Endothelial cell of umbilical vein (primary cell): ENCODE results near the gene SNHG17. TPM values are rescaled to one million over a fixed set of nuclear protein-coding genes. Genes with fewer than 3 reads are reported as not detected.

Source experiments
- BruUV-seq: library from RNA; stranded (reverse); fragments of 400-500 nt; replicated peaks from 2 replicates; lab custom pipeline; 2021; lab: Mats Ljungman, UMichigan
- CTCF ChIA-PET: fragments of 300-600, 350-600 bp; sonication (Branson Sonifier 250); formaldehyde crosslinking; loops from one replicate; lab custom pipeline; 2021; ENCODE audit warnings: antibody characterized with exemption, inconsistent platforms; lab: Charles Lee
- POLR2A ChIA-PET: fragments of 300-600, 350-600 bp; sonication (Branson Sonifier 250); formaldehyde crosslinking; loops from one replicate; lab custom pipeline; 2021; ENCODE audit warnings: antibody characterized with exemption, inconsistent platforms; lab: Charles Lee
- DNase-seq: peaks from one replicate; pipeline ENCODE4 v3.0.0-alpha.2; 2011; ENCODE audit warnings: low read depth, low spot score
- FAIRE-seq: peaks from 2 replicates; lab custom pipeline; 2011; peaks lifted over from hg19 to GRCh38; lab: Jason Lieb, UNC
- H2AFZ ChIP-seq: 2 replicates; pipeline ENCODE4 v1.6.0; 2012; ENCODE audit warnings: low read depth, low read length, control low read depth, inconsistent platforms
- H3K27ac ChIP-seq: 2 replicates; pipeline ENCODE4 v1.5.1; 2011; ENCODE audit warnings: low read depth, mild to moderate bottlenecking, control low read depth, low read length, moderate library complexity; ENCODE audit not compliant: insufficient read depth
- H3K27me3 ChIP-seq, 2 experiments: 2 replicates each; pipeline versions ENCODE4 v1.6.0 to v1.6.1; 2011; ENCODE audit warnings: low read length in 2 of 2, mixed read lengths in 1 of 2; ENCODE audit not compliant: control insufficient read depth in 2 of 2, insufficient read depth in 2 of 2
- H3K36me3 ChIP-seq, 2 experiments: 2 replicates in 1 of 2; 3 replicates in 1 of 2; pipeline ENCODE4 v1.5.1; 2011; ENCODE audit warnings: low read length in 2 of 2, mild to moderate bottlenecking in 1 of 2, moderate library complexity in 1 of 2; ENCODE audit not compliant: control insufficient read depth in 2 of 2, insufficient read depth in 2 of 2; ENCODE audit errors: extremely low read depth in 1 of 2
- H3K4me1 ChIP-seq: 3 replicates; pipeline ENCODE4 v1.5.1; 2011; ENCODE audit warnings: mild to moderate bottlenecking, low read length; ENCODE audit not compliant: control insufficient read depth, insufficient read depth; ENCODE audit errors: extremely low read depth
- H3K4me2 ChIP-seq: 2 replicates; pipeline ENCODE4 v1.6.1; 2011; ENCODE audit warnings: low read length, control low read depth, mixed read lengths; ENCODE audit not compliant: insufficient read depth
- H3K4me3 ChIP-seq, 3 experiments: fragments of 200-600 bp in 1 of 3; sonication (generic), shearing (Covaris generic) in 1 of 3; replicated peaks in 1 of 3; 2 replicates each; pipeline ENCODE4 v1.5.1; 2011 to 2016; ENCODE audit warnings: control low read depth in 3 of 3, low read length in 3 of 3, mild to moderate bottlenecking in 2 of 3, inconsistent platforms in 1 of 3, low read depth in 1 of 3, moderate library complexity in 1 of 3; ENCODE audit not compliant: insufficient read depth in 1 of 3
- H3K79me2 ChIP-seq: 2 replicates; pipeline ENCODE4 v1.6.0; 2012; ENCODE audit warnings: low read length, inconsistent platforms; ENCODE audit not compliant: control insufficient read depth, insufficient read depth
- H3K9ac ChIP-seq: replicated peaks from 2 replicates; pipeline ENCODE3; 2011; ENCODE audit warnings: low read length, control low read depth; ENCODE audit not compliant: insufficient read depth; ENCODE audit errors: extremely low read depth
- H3K9me1 ChIP-seq: replicated peaks from 3 replicates; pipeline ENCODE4 v1.6.0; 2011; ENCODE audit warnings: mild to moderate bottlenecking, low read length; ENCODE audit not compliant: control insufficient read depth, insufficient read depth; ENCODE audit errors: extremely low read depth
- H3K9me3 ChIP-seq: replicated peaks from 2 replicates; pipeline ENCODE4 v1.5.1; 2012; ENCODE audit warnings: low read length, inconsistent platforms; ENCODE audit not compliant: control insufficient read depth, insufficient read depth
- H4K20me1 ChIP-seq: replicated peaks from 2 replicates; pipeline ENCODE3; 2011; ENCODE audit warnings: mild to moderate bottlenecking, low read length; ENCODE audit not compliant: control insufficient read depth, insufficient read depth; ENCODE audit errors: extremely low read depth
- GATA2 ChIP-seq: IDR thresholded peaks from 2 replicates; pipeline ENCODE4 v1.7.0; 2011; ENCODE audit warnings: low read depth, mild to moderate bottlenecking, moderate library complexity, mixed read lengths, low read length; ENCODE audit not compliant: insufficient read length, insufficient read depth
- JUN ChIP-seq: IDR thresholded peaks from 2 replicates; pipeline ENCODE4 v1.6.1; 2011; ENCODE audit warnings: borderline replicate concordance, low read depth; ENCODE audit not compliant: insufficient read length, insufficient read depth
- POLR2A ChIP-seq: IDR thresholded peaks from 2 replicates; pipeline ENCODE4 v1.6.1; 2012; ENCODE audit warnings: low read depth, mild to moderate bottlenecking, control low read depth, low read length
- dilution Hi-C: fragments of 300-500 bp; cut with MboI; formaldehyde crosslinking; loops from one replicate; pipeline ENCODE4 v1.15.0; 2019; ENCODE audit warnings: low sequenced_read_pairs; ENCODE audit not compliant: extremely low pct_ligation_motif_present
- intact Hi-C: fragments of 100-400 bp; cut with micrococcal nuclease; formaldehyde crosslinking; loops from one replicate; pipeline ENCODE4 v1.10.0; 2022
- polyA plus RNA-seq, 4 experiments: library from polyadenylated mRNA; depleted of rRNA in 3 of 4; stranded (reverse) in 3 of 4; unstranded in 1 of 4; fragments of >200 nt; gene quantifications; 2 replicates each; pipeline versions ENCODE4 v1.2.1 to v1.2.3, GENCODE V29; 2011 to 2012; ENCODE audit warnings: missing spikeins in 1 of 4
- total RNA-seq: library from RNA; stranded (reverse); gene quantifications from 2 replicates; pipeline ENCODE4 v1.2.3, GENCODE V29; 2021
- TF ChIP-seq, protein P1 (sequence below), 2 donors: IDR thresholded peaks; 1 replicate in 1 of 2; 2 replicates in 1 of 2; pipeline ENCODE4 v1.5.1; 2011; ENCODE audit warnings: low read length in 2 of 2, mild to moderate bottlenecking in 2 of 2, moderate library complexity in 2 of 2, control low read depth in 1 of 2, inconsistent platforms in 1 of 2, low read depth in 1 of 2; ENCODE audit not compliant: insufficient read depth in 1 of 2; ENCODE audit errors: extremely low read depth in 1 of 2

The SNHG17 gene
- total and polyA plus RNA-seq, 2 donors (not counting 3 experiments of a cell fraction or from before 2014, with no cell fraction given), result 39.4 to 94.0 TPM

DNA sequence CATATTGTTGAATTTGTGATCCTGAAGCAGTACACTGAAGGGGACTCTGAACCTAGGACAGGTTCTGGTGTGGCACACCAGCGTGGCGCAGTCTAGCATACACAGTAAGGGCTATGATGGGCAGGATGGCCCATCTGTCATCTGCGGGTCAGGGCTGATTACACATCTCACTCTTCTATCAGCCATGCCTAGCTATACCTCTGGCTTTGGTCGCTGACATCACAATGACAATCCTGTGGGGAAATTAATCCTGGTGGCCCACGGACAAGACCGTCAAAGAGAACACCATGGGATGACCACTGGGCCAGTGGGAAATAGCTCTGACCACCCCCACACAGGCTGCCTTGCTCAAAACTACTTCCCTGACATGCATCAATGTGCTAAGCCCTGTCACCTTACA, 2.8 kb downstream of the SNHG17 start:
- CTCF ChIA-PET, result interaction anchor here (1.3 to 5.8 kb wide), 4 partner anchors 14 to 41 kb away, joined by 4 to 106 read pairs (median 22); partner anchors contain the start of gene RALGAPB

More for the DNA sequence above, 2.8 kb downstream of the SNHG17 start:
- Histone ChIP-seq H3K9me3 (no peaks in the 10 kb centered on the region), H3K9ac (no peak overlapping the region), H4K20me1 (no peaks in the 10 kb centered on the region), H3K9me1 (no peaks in the 10 kb centered on the region), H3K27ac (no peak overlapping the region), H2AFZ (no peak overlapping the region), H3K4me1 (peaks cover 18% of the 10 kb centered on the region), H3K27me3 (no peaks in the 10 kb centered on the region), H3K4me3 (no peak overlapping the region), H3K4me2 (peak overlapping the region; percentile 33), H3K79me2 (peaks cover 73% of the 10 kb centered on the region), H3K36me3 (peaks cover 20 to 44% of the 10 kb centered on the region in 2 experiments)
- POLR2A ChIA-PET, result no interaction called here
- TF ChIP-seq POLR2A (no peak), JUN (no peak), GATA2 (no peak)
- TF ChIP-seq, protein P1, sequence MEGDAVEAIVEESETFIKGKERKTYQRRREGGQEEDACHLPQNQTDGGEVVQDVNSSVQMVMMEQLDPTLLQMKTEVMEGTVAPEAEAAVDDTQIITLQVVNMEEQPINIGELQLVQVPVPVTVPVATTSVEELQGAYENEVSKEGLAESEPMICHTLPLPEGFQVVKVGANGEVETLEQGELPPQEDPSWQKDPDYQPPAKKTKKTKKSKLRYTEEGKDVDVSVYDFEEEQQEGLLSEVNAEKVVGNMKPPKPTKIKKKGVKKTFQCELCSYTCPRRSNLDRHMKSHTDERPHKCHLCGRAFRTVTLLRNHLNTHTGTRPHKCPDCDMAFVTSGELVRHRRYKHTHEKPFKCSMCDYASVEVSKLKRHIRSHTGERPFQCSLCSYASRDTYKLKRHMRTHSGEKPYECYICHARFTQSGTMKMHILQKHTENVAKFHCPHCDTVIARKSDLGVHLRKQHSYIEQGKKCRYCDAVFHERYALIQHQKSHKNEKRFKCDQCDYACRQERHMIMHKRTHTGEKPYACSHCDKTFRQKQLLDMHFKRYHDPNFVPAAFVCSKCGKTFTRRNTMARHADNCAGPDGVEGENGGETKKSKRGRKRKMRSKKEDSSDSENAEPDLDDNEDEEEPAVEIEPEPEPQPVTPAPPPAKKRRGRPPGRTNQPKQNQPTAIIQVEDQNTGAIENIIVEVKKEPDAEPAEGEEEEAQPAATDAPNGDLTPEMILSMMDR (IDR thresholded peaks at IDR 0.05; ENCODE audit: extremely low read depth in 1 of 2, insufficient read depth in 1 of 2, low read depth in 1 of 2, low read length in 2 of 2), result no peak
- dilution Hi-C loops, result no loop called here
- no TSS peak for BruUV-seq
- DNase-seq (no peak), FAIRE-seq (no peak)
- intact Hi-C loops, result no loop called here
